ENCODE data around the gene MEST. TPM values are rescaled to one million over a fixed set of nuclear protein-coding genes. Genes with fewer than 3 reads are reported as not detected.
A peak's percentile ranks its signal among the peaks of the same experiment; 100 is the strongest.

The MEST gene
- total RNA-seq, 6 experiments from 2014 or later = 23.4 to 46.9 (median 31.2) TPM

DNA sequence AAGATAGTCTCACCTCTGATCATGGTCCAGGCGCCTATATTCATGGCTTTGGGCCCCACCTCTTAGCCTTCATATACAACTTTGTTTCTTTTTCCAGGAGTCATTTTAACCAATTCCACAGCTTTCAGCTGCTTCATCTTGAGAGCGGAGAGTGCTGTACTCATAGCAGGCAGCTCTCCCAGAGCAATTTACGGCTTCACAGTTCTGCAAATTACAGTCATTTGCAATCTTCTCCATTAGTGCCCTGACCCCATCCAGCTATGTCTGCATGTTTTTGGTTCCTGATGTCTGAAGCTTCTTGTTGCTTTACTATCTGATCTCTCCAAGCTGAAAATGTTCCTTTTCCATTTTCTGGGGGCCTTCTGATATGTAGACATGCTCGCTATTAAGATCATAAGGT, 18.0 kb upstream of the MEST start:
- no peaks in the 10 kb centered on the region for H3K27me3 ChIP-seq
- intact Hi-C loops (cut with DNase I) = no loop called here
- WGBS (ENCODE audit: insufficient coverage, low coverage, low lambda C conversion rate, missing lambda C conversion rate) = 47% methylated on average over 4 of the region's 4 CpGs
- H3K4me3 ChIP-seq = no peak overlapping the region
- no peak overlapping the region for H3K27ac ChIP-seq
- H3K36me3 ChIP-seq = no peaks in the 10 kb centered on the region
- TF ChIP-seq POLR2A (IDR thresholded peaks at IDR 0.05) = no peak
- TF ChIP-seq, protein P1, sequence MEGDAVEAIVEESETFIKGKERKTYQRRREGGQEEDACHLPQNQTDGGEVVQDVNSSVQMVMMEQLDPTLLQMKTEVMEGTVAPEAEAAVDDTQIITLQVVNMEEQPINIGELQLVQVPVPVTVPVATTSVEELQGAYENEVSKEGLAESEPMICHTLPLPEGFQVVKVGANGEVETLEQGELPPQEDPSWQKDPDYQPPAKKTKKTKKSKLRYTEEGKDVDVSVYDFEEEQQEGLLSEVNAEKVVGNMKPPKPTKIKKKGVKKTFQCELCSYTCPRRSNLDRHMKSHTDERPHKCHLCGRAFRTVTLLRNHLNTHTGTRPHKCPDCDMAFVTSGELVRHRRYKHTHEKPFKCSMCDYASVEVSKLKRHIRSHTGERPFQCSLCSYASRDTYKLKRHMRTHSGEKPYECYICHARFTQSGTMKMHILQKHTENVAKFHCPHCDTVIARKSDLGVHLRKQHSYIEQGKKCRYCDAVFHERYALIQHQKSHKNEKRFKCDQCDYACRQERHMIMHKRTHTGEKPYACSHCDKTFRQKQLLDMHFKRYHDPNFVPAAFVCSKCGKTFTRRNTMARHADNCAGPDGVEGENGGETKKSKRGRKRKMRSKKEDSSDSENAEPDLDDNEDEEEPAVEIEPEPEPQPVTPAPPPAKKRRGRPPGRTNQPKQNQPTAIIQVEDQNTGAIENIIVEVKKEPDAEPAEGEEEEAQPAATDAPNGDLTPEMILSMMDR (IDR thresholded peaks at IDR 0.05) = no peak
- ATAC-seq = peak in 3 of 4 donors; percentile 26 to 44 (median 28)
- DNase-seq = no peak
- H3K4me1 ChIP-seq = no peaks in the 10 kb centered on the region
- no peaks in the 10 kb centered on the region for H3K9me3 ChIP-seq

DNA sequence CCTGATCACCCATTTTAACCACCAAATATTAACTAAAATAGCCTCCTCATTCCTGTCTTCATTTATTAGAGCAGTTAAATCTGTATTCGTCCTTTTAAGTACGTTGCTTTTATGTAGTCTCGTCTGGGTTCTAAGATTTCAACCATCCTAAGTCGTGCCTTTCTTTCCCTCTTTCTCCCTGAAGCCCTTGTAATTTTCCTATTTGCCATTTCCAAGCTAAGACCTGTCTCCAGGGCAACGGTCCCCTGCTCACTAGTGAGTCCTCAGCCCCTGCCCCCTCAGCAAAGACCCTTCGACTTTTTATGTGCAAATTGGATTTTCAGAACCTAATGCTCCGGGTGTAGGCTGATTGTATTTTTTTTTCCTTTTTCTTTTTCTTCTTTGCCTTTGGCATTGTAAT, 16.1 kb upstream of the MEST start:
- H3K27ac ChIP-seq = no peak overlapping the region
- no peaks in the 10 kb centered on the region for H3K4me1 ChIP-seq
- TF ChIP-seq, protein P1 (IDR thresholded peaks at IDR 0.05) = no peak
- no peak for TF ChIP-seq POLR2A (IDR thresholded peaks at IDR 0.05)
- H3K27me3 ChIP-seq = no peaks in the 10 kb centered on the region
- ATAC-seq (no peak), DNase-seq (no peak)
- no peak overlapping the region for H3K4me3 ChIP-seq
- H3K36me3 ChIP-seq = no peaks in the 10 kb centered on the region
- intact Hi-C loops (cut with DNase I) = no loop called here
- no peaks in the 10 kb centered on the region for H3K9me3 ChIP-seq
- WGBS (ENCODE audit: insufficient coverage, low coverage, low lambda C conversion rate, missing lambda C conversion rate) = 58% methylated on average over 7 of the region's 7 CpGs

DNA sequence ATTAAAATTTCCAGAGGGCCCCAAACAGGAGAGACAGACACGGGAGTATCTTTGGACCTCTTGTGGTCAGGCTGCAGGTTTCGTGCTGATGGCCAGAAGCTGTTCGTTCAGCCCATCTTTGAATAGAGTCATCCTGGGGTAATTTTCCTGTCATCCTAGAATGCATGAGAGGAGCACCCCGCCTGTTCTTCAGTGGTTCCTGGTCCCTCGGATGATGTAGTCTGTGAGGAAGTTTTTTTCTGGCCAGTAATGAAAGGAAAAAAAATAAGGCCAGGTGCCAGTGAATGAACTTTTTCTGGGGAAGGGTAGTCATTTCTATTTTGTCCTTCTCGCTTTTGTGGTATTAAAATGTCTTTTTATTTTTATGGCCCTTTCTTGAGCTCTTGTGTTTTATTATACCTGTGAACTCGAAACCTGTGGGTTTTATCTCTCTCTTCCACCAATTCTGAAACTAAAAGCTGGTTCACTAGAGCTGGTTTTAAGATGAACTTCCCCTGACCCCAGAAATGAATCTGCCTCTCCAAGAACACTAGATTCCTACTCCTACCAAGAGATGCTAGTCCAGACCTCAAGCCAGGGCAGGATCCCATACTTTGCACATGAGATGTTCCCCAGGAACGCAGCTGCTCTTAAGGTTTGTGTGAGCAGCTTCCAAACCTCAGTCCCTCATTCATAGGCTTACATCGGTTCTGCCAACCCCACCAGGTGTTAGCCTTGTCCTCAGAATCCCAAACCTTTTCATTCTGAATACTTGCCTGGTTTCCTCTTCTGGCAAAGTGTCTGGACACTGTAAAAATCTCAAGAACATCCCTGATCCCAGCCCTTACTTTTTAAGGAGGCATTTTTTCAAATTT, 15.4 kb upstream of the MEST start:
- DNase-seq (no peak), ATAC-seq (no peak)
- TF ChIP-seq, protein P1 (IDR thresholded peaks at IDR 0.05) = no peak
- TF ChIP-seq POLR2A (IDR thresholded peaks at IDR 0.05) = no peak
- H3K4me3 ChIP-seq = no peak overlapping the region
- H3K27ac ChIP-seq = no peak overlapping the region
- H3K9me3 ChIP-seq = no peaks in the 10 kb centered on the region
- H3K27me3 ChIP-seq = no peaks in the 10 kb centered on the region
- H3K4me1 ChIP-seq = no peaks in the 10 kb centered on the region
- intact Hi-C loops (cut with DNase I) = no loop called here
- WGBS (ENCODE audit: insufficient coverage, low coverage, low lambda C conversion rate, missing lambda C conversion rate) = 59% methylated on average over 9 of the region's 9 CpGs
- no peaks in the 10 kb centered on the region for H3K36me3 ChIP-seq

DNA sequence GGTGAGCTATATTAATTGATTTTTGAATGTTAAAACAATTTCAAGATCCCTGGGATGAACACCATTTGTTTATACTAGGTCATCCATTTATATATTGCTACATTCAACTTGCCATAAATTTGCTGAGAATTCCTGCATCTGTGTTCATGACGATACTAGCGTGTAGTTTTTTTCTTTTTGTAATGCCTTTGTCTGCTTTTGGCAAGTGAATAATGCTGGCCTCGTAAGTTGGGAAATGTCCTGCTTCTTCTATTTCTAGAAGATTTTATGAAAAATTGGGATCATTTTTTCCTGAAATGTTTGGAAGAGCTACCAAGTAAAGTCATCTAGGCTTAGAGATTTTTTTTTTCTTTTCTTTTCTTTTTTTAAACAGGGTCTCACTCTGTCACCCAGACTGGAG, 12.9 kb upstream of the MEST start:
- no peak for DNase-seq
- TF ChIP-seq POLR2A (IDR thresholded peaks at IDR 0.05) = no peak
- TF ChIP-seq, protein P1 (IDR thresholded peaks at IDR 0.05) = no peak
- no peak overlapping the region for H3K4me3 ChIP-seq
- H3K27me3 ChIP-seq = no peaks in the 10 kb centered on the region
- WGBS (ENCODE audit: insufficient coverage, low coverage, low lambda C conversion rate, missing lambda C conversion rate) = 81% methylated on average over 3 of the region's 3 CpGs
- H3K9me3 ChIP-seq = no peaks in the 10 kb centered on the region
- intact Hi-C loops (cut with DNase I) = no loop called here
- no peaks in the 10 kb centered on the region for H3K4me1 ChIP-seq
- no peak overlapping the region for H3K27ac ChIP-seq
- no peak for ATAC-seq
- no peaks in the 10 kb centered on the region for H3K36me3 ChIP-seq

Data from right lobe of liver (tissue), 6 donors.